Stimulated activated CD4-positive, alpha-beta T cell treated with anti-CD3 and anti-CD28 coated beads, Interleukin-4, amount 100 ng/mL, for 1 hour (primary cell): ENCODE results near the gene CRY1.

Experiments used
- DNase-seq: peaks from one replicate; pipeline ENCODE4 v3.0.0-alpha.2; 2020

The CRY1 gene

DNA sequence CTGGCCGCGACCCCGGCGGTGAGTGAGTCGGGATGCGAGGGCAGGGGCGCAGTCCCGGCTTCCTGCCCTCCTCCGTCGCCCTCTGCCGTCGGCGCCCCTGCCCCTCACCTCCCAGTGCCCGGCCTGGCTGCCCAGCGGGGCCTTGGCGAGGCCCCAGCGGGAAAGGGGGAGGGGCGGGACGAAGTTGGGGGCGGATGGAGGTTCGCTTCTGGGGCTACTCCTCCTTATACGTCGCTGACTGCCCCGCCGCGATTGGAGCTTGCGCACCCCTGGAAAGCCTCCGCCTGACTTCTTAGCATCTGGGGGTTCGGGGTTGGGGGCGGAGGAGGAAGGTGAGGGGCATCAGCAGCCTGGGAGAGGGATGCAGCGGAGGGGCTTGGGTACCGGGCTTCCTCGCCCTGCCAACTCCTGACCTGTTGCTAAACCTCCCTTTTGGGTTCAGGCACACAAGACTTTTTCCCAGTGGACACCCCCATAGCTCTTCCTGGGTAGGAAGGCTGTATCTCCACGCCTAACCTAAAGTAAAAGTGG, 137.2 kb downstream of the CRY1 start:
- DNase-seq, result peak; percentile 56

DNA sequence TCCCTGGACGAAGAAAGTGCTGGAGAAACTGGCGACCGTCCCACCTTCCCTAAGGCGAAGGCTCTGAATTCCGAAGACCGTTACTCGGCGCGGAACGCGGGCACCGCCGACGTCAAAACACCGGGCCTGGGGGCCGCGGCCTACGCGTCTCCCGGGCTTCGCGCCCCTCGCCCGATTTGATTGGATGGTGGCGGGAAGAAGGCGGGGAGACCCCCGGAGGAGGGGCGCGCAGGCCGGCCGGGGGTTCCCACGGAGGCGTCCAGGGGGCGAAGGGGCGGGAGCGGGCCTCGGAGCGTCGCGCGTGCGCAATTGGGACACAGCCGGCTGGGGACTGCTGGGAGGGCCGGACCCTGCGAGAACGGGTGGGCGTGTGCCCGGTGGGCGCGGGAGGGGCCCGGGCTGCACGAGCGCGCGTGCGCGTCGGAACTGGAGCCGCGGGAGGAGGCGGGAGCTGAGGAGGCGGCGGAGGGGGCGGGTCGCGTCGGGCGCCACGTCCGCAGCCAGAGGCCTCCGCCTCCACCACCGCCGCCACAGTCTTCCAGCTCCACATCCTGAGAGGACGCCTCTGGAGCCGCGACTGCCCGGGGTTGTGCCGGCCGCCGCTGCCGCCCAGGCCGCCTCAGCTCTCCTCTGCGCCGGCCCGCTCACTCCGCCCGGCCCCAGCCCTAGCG, 137.8 kb downstream of the CRY1 start, which contains the start of gene TMEM263:
Gene TMEM263 (plus strand): TSS at position 531 of the 671 bp plus-strand sequence. CDS start 11,210 bp downstream, outside the sequence.
- peak; percentile 89 for DNase-seq

DNA sequence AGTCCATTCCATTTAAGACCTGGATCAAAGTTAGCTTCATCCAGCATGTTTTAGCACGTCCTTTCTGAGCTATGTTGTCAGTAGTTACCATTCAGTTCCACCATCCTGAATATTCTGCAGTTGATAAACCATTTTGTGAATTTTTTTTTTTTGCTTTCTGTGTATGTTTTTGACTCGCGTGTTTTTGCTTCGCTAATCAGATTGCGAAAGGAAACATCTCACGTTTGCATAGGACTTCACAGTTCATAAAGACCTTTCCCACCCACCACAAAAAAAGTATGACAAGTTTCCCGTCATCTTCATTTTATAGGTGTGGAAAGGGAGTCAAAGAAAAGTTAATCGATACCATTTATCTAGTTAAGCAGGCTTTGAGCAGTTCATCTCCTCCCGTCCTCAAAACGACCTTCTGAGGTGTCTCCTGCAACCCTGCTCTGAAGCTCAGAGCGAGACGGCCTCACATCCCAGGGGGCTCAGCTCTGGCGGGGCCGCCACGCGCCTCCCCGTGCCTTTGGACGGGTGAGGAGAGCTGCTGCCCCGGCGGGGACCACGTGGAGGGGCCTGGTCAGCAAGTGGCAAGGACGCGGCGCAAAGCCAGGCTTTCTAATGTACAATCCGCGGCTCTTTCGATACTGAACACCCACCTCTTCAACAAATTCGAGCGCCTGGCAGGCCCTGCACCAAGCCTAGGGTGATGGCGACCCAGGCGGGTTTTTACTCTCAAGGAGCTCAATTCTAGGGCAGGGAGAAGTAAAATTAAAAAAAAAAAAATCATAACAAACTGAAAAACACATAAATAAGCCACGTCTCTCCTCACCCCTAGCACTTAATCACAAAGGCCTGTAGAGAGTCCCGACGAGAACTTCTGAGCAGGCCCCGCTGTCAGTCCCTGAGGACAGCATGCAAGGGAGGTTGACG, 138.6 kb downstream of the CRY1 start:
- peak; percentile 14 for DNase-seq

GRCh38 chr12:106953352-106954250, 139.7 kb downstream of the CRY1 start:
- no peak for DNase-seq

GRCh38 chr12:106950591-106950990, 142.8 kb downstream of the CRY1 start:
- DNase-seq, result no peak

DNA sequence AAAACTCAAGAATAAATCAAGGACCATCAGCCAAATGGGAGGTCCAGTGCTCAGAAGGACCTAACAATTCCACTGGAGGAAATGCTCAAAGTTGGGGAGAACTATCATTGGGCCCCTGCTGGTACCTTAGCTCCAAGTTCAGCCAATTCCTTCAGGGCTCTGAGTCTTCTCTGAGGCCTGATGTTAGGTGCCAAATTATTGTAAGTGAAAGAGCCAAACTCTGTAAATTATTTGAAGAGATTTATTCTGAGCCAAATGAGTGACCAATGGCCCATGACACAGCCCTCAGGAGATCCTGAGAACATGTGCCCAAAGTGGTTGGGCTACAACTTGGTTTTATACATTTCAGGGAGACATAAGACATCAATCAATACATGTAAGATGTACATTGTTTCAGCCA, 145.9 kb downstream of the CRY1 start:
- no peak for DNase-seq

DNA sequence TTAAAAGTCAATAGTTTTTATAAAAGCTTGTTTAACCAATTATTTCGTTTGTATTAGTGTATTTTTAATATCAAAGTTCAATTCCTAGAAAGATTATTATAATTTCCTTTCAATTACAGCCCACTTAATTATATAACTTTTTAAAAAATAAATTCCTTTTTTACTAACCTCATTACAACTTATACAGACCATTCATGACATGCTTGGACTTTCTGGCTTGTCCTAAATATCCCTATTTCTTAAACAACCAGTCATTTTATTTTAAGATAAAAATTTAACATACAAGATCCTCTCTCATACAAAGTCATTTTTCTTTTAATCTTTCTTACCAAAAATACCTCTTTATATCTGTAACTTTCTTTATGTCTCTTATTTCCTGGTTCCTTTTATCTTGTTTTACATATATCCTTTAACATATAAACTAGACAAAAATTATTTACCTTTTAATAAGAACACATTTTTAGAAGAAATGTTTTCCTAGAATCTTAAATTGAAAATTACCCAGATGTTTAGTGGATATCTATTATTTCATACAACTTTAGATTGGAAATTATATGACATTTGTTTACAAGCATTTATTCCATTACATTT, 148.0 kb downstream of the CRY1 start:
- no peak for DNase-seq

- no peak for DNase-seq
Measured at GRCh38 chr12:106942775-106943174, 150.6 kb downstream of the CRY1 start.

DNA sequence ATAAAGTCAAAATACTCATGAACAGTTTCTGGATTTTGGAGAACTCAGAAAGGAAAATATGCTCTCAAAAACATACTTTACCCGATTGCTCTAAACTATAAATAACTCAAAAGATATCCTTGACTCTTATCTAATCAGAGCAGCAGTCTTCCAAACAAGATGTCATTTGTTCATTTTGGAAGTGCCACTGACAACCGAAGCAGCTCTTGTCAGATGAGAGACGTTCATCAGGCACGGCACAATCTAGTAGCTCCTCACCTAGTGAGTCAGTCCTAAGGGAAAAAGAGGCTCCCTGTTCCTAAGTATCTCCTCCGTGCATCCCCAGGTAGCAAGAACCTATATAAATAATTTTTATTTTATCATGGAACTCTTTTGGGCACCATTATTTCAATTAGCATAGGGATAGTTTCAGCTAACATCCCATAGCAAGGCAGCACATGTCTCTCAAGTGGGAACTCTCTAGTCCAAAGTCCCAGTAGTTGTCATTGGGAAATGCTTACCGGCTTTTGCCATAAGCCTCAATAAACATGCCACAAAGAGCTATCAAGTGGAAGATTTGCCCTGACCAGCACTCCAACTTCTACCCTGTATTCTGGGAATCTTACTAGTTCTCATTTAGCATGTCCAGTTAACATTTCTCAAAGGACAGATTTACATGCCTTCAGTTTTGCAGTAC, 151.7 kb downstream of the CRY1 start:
- no peak for DNase-seq
